ENCODE data around the gene TGFB1.
"Not testable (repeated sequence)": the region's sequence is repeated elsewhere in the genome, so short reads cannot be mapped to it uniquely, and the experiment has no call there.

The TGFB1 gene

DNA sequence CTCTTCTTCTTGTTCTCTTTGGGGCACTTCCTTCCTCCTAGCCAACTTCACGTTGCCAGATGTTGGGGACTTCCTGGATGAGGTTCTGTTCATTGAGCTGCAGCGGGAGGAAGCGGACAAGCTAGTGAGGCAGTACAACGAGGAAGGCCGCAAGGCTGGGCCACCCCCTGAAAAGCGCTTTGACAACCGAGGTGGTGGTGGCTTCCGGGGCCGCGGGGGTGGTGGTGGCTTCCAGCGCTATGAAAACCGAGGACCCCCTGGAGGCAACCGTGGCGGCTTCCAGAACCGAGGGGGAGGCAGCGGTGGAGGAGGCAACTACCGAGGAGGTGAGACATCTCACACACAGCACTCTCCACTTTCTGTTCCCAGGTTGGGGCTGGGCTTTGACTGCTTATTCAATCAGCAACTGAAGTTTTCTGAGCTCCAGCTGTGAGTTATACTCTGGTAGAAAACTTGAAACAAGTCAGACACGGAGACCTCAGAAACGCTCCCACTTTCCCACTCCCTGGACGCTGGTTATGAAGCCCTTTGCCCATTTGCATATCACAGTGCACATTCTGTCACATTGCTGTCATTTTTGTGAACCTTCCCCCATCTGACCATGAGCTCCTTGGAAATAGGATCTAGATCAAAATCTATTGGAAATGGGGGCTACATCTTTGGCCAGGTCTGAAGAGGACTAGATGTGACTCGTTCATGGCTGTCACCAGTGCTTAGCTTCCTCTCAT, 50.9 kb downstream of the TGFB1 start:
- H3K27me3 Mint-ChIP-seq = no peaks in the 10 kb centered on the region
- H3K4me3 Mint-ChIP-seq = peak overlapping the region; percentile 74
- peaks cover 98% of the 10 kb centered on the region for H3K4me1 Mint-ChIP-seq
- CTCF ChIA-PET = interaction anchor here (0.9 to 3.7 kb wide), 3 partner anchors 22 to 52 kb away, joined by 4 to 13 read pairs (median 4); partner anchors contain the start of gene HNRNPUL1
- peaks cover 90% of the 10 kb centered on the region for H3K36me3 Mint-ChIP-seq
- H3K9me3 Mint-ChIP-seq = no peaks in the 10 kb centered on the region
- H3K27ac Mint-ChIP-seq = peak overlapping the region; percentile 95
- DNase-seq = peak; percentile 73

DNA sequence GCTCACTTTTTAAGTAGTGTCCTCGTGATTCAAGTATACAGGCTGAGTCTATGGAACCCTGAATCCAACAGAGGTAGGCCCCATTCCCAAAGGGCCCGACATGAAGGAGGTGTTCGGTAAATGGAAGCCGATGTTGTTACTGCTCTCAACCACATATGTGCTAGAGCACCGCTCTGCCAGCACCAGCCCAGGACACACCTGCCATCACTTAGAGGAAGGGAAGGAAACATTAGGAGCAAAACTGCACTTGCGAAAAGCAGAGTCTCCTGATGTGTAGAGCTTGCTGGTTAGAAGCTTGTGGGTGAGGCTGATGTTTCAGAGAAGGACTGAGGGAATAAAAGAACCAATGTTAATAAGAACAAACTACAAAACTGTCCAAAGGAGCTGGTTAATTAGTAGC, 53.2 kb downstream of the TGFB1 start:
- Mint-ChIP-seq H3K36me3 (peaks cover 89% of the 10 kb centered on the region), H3K9me3 (no peaks in the 10 kb centered on the region), H3K27ac (peak overlapping the region; percentile 95), H3K27me3 (no peaks in the 10 kb centered on the region), H3K4me1 (peaks cover 96% of the 10 kb centered on the region), H3K4me3 (no peak overlapping the region)
- CTCF ChIA-PET = interaction anchor here (1.1 to 3.7 kb wide), 3 partner anchors 15 to 96 kb away, joined by 5 to 13 read pairs (median 5); partner anchors contain the start of gene HNRNPUL1
- no peak for DNase-seq

DNA sequence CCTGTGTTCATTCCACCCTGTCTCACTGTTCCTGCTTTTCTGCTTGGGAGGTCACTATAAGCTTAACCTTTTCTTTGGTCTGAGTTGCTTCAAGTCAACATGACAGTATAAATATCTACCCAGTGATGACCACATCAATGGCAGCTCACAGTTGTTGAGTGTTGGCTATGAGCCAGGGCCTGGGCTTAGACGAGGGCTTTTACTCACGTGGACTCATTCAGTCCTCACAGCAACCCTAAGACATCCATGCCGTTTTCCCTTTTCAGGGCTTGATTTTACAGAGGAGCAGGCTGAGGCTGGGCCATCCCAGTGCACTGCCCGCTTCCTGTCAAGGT, 54.0 kb downstream of the TGFB1 start:
- CTCF ChIA-PET = interaction anchor here (0.6 to 2.9 kb wide), 3 partner anchors 10 to 264 kb away, joined by 3 to 20 read pairs (median 4); partner anchors contain the start of gene CCDC97
- Mint-ChIP-seq H3K27ac (peak overlapping the region; percentile 95), H3K27me3 (no peaks in the 10 kb centered on the region), H3K36me3 (peaks cover 89% of the 10 kb centered on the region), H3K4me3 (no peak overlapping the region), H3K4me1 (peaks cover 89% of the 10 kb centered on the region), H3K9me3 (no peaks in the 10 kb centered on the region)
- DNase-seq = peak; percentile 43

DNA sequence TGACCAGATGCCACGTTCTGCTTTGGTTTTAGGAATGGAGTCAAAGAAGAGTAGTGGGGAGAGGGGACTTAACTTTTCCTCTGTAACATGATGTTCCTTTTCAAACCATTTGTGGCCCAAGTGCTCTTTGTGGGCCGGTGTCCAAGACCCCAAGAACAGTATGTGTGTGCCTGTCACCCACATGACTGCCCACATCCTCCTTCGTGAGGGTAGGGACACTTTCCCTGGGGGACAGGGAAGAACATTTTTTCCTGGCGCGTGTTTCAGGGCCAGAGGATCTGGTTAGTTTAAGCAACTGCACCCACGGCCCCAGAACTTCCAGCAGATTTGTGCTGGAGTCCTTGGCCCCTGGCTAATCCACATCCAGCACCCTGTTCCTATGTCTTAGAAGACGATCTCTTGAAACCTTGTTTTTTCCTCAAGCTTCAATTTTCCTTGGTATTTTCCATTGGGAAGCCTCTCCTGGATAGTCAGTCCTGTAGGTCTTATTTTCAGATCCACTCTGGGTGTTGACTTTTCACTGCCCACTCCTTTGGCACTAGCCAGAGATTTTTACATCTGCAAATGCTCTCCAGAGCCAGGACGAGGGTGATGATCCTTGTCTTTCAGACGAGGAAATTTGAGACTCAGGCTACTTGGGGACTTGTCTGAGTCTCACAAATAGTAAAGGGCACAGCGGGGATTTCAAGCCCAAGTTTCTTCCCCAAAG, 54.5 kb downstream of the TGFB1 start:
- Mint-ChIP-seq H3K4me3 (no peak overlapping the region), H3K36me3 (peaks cover 89% of the 10 kb centered on the region), H3K9me3 (no peaks in the 10 kb centered on the region), H3K27ac (peak overlapping the region; percentile 95), H3K27me3 (no peaks in the 10 kb centered on the region), H3K4me1 (peaks cover 84% of the 10 kb centered on the region)
- no peak for DNase-seq
- CTCF ChIA-PET = interaction anchor here (0.6 to 2.9 kb wide), 3 partner anchors 10 to 264 kb away, joined by 3 to 20 read pairs (median 4); partner anchors contain the start of gene CCDC97

DNA sequence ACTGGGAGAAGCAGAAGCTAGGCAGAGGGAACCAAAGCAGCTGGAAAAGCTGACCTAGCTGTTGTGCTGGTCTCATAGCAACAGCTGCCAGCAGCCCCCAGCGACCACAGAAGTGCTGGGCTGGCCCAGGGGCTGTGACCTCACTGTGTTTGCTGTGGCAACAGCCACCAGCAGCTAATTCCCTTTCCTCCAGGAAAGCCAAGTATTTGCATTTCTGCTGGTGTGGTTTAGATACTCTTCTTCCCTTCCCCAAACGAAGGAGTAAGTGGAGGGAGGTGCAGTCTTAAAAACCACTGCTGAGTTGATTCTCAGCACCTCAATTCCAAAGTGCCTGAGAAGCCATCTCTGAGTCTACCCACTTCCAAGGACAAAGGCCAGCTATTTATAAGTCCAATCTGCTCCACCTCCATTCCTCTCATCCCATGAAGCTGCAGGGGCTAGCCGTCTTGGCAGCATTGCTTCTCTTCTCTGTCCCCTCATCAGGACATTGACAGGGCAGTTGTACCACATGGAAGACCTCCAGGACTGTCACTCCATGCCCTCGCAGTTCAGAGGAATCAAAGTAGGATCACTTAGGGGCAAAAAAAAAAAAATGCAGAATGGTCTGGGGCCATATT, 55.3 kb downstream of the TGFB1 start:
- Mint-ChIP-seq H3K4me1 (peaks cover 76% of the 10 kb centered on the region), H3K27ac (peak overlapping the region; percentile 64), H3K9me3 (no peaks in the 10 kb centered on the region), H3K27me3 (no peaks in the 10 kb centered on the region), H3K4me3 (no peak overlapping the region), H3K36me3 (peaks cover 87% of the 10 kb centered on the region)
- CTCF ChIA-PET = interaction anchor here (1.1 to 2.9 kb wide), 3 partner anchors 11 to 95 kb away, joined by 4 to 20 read pairs (median 4); partner anchors contain the start of gene CCDC97
- no peak for DNase-seq

DNA sequence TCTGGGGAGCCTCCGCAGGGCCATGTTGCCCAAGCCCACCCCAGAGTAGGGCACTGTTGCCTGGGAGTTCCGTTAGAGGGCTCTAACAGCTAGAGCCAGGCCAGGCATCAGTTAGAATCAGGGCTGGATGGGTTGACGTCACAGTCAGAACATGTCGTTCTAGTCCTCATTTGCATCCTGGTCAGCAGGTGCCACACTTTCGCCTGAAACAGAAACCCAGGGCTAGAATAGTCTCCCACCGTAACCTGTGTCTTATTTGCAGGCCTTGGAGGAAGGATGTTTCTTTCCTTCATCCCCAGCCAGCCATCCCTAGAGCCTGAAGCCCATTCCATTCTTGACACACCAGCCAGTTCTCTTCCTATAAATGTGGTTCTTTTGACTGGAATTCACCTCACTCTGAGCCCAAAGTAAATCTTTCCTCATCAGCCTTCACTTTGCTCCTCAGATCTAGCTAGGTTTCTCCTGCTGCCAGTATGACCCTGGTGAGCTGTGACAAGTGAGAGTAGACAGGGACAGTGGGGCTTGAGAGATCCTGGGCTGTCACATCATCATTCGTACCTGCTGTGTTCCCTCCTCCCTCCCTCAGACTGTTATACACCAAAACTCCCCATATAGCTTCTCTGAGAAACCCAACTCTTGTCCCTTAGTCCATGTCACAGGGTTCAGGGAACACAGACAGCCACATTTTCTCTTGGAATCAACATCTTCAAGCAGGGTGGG, 55.9 kb downstream of the TGFB1 start:
- H3K4me3 Mint-ChIP-seq = no peak overlapping the region
- H3K36me3 Mint-ChIP-seq = peaks cover 85% of the 10 kb centered on the region

DNA sequence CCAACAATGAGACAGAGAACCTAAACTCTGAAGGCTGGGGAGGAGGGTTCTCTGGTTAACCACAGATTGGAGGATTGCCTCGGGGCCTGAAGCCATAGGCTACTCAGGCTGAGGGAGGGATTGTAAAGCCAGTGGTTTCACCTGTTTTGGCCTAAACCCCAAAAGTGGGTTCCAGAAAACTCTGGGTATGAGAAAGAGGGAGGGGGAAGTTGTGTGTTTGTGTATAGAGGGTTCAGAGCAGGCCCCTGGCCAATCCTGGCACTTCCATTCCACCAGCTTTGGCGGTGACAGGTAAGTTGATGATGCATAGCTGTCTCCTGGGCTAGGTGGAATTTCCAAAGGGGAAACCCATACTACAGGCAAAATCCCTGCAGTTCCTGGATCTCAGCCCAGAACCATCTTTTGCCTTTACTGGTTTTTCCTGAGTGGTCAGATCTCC, 57.3 kb downstream of the TGFB1 start:
- Mint-ChIP-seq H3K36me3 (peaks cover 86% of the 10 kb centered on the region), H3K9me3 (no peaks in the 10 kb centered on the region), H3K4me3 (no peak overlapping the region), H3K4me1 (peaks cover 56% of the 10 kb centered on the region), H3K27me3 (no peaks in the 10 kb centered on the region), H3K27ac (peak overlapping the region; percentile 75)
- no peak for DNase-seq
- CTCF ChIA-PET = interaction anchor here (0.9 to 1.8 kb wide), 2 partner anchors 9 to 12 kb away, joined by 3 read pairs; no protein-coding TSS in a partner anchor

More for the DNA sequence above, 55.9 kb downstream of the TGFB1 start:
- no peaks in the 10 kb centered on the region for H3K27me3 Mint-ChIP-seq
- CTCF ChIA-PET = interaction anchor here (0.5 to 2.9 kb wide), 4 partner anchors 12 to 90 kb away, joined by 3 to 20 read pairs (median 4); partner anchors contain the start of gene CCDC97
- no peaks in the 10 kb centered on the region for H3K9me3 Mint-ChIP-seq
- peaks cover 70% of the 10 kb centered on the region for H3K4me1 Mint-ChIP-seq
- H3K27ac Mint-ChIP-seq = peak overlapping the region; percentile 64
- DNase-seq = no peak

DNA sequence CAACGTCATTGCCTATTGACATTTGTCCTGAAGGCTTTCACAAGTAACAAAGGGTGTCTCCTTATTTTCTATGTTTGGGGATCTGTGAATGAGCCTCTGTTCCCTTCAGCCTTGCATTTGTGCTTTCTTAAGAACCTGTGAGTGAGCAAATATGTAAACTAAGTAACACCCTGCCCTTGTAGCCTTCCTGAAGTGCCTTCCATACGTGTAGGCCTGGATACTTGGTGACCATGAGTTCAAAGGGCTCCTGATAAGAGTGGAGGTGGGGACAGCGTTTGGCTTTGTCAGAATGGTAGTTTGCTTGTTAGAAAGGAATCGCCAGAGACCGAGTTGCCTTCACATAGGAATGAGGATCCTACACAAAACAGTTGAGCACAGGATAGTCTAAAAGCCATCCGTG, 58.2 kb downstream of the TGFB1 start:
- CTCF ChIA-PET = interaction anchor here (0.9 to 1.8 kb wide), 2 partner anchors 10 to 13 kb away, joined by 3 read pairs; no protein-coding TSS in a partner anchor
- Mint-ChIP-seq H3K27me3 (no peaks in the 10 kb centered on the region), H3K9me3 (no peaks in the 10 kb centered on the region), H3K27ac (peak overlapping the region; percentile 69), H3K36me3 (peaks cover 84% of the 10 kb centered on the region), H3K4me3 (no peak overlapping the region), H3K4me1 (peaks cover 47% of the 10 kb centered on the region)
- no peak for DNase-seq

DNA sequence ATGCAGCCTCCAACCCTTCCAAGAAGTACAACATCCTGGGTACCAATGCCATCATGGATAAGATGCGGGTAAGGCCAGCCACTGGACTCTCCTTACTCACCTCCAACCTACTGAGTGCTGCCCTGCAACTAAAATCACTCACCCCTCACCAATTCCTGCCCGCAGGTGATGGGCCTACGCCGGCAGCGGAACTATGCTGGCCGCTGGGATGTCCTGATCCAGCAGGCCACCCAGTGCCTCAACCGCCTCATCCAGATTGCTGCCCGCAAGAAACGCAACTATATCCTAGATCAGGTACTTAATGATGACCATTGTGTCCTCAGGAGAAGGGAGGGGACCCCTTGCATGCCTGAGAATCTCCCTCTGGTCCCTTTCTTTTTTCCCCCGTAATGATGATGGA, 59.3 kb downstream of the TGFB1 start:
- H3K27ac Mint-ChIP-seq = no peak overlapping the region
- H3K36me3 Mint-ChIP-seq = peaks cover 76% of the 10 kb centered on the region
- H3K4me3 Mint-ChIP-seq = no peak overlapping the region

DNA sequence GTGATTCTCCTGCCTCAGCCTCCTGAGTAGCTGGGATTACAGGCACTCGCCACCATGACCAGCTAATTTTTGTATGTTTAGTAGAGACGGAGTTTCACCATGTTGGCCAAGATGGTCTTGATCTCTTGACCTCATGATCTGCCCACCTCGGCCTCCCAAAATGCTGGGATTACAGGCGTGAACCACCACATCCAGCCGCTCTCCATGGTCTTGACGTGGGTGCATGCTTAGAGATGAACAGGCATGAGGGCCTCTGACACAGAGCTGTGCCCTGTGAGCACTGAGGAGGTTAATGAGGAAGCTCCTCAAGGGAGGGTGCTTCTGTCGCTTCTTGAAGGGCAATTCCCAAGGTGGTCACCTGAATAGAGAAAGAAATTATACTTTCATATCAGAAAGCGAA, 63.9 kb downstream of the TGFB1 start:
- DNase-seq, H3K27ac Mint-ChIP-seq, CTCF ChIA-PET, H3K9me3 Mint-ChIP-seq, H3K27me3 Mint-ChIP-seq, H3K4me3 Mint-ChIP-seq, H3K4me1 Mint-ChIP-seq: not testable (repeated sequence)
- H3K36me3 Mint-ChIP-seq = peaks cover 73% of the 10 kb centered on the region

More for the DNA sequence above, 59.3 kb downstream of the TGFB1 start:
- H3K9me3 Mint-ChIP-seq = no peaks in the 10 kb centered on the region
- no peaks in the 10 kb centered on the region for H3K27me3 Mint-ChIP-seq
- no peak for DNase-seq
- CTCF ChIA-PET = interaction anchor here (1.0 to 1.2 kb wide), 2 partner anchors 11 to 20 kb away, joined by 3 read pairs; no protein-coding TSS in a partner anchor
- peaks cover 36% of the 10 kb centered on the region for H3K4me1 Mint-ChIP-seq

DNA sequence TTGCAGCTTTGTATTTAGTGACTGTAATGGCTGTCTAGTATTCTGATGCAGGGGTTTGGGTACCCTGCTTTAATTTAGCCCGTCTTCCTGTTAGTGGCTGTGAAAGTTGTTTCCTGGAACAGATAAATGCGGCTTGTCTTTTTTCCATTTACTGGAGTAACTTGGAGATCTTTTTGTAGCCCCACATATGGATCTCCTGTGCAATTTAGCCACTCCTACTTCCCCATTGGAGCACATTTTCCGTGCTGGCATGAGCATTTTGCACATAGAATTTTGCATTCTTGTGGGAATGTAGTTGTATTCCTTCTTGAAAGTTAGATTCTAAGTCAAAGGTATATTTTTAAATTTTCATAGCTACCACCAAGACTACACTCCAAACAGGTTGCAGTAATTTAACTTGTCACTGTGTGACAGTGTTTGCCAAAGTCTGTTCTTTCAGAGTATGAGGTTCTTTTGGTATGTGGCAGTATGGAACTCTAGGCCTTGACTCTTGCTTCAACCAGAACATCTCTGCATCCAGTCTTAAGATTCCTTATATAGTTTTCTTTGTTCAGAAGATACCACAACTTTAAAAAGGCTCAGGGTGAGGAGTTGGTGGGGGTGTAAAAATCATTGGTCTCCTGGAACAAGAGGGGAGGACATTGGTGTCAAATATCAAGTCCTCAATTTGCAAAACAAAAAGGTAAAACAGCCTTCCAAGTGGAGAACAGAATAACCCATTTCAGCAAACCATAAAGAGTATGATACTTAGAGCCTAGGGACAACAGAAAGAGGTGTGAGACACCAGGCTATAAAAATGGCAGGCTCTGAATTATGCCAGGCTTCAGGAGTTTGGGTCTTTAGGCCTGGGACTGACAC, 64.8 kb downstream of the TGFB1 start:
- H3K27me3 Mint-ChIP-seq = no peaks in the 10 kb centered on the region
- peak overlapping the region; percentile 71 for H3K27ac Mint-ChIP-seq
- DNase-seq = no peak
- CTCF ChIA-PET = interaction anchor here (0.8 to 1.2 kb wide), 2 partner anchors 20 to 159 kb away, joined by 3 read pairs; no protein-coding TSS in a partner anchor
- H3K36me3 Mint-ChIP-seq = peaks cover 68% of the 10 kb centered on the region
- peaks cover 7% of the 10 kb centered on the region for H3K4me1 Mint-ChIP-seq
- no peak overlapping the region for H3K4me3 Mint-ChIP-seq
- no peaks in the 10 kb centered on the region for H3K9me3 Mint-ChIP-seq

All from activated naive CD4-positive, alpha-beta T cell treated with anti-CD3 and anti-CD28 coated beads, Interleukin-2, amount 10 ng/mL, durations not matched to agents 7 days and 5 days (primary cell).